Measurements from ENCODE around the gene CDX2.

The CDX2 gene

DNA sequence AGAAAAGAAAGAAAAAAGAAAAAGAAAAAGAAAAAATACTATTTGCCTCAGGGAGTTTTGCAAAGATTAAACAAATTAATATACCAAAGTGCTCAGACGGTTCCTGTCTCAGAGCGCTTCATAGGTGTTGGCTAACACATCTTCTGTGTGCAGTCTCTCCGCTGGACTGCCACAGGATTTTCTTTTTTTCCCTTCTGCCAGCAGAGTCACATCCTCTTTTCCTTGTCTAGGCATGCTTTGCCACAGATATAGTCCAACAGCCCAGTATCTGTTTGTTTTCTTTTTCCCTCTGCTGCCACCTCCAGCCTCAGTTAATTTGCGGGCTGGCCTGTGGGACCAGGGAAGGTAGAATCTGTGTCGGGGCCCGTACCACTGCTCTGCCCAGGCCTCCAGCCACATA lies 22.8 kb upstream of the CDX2 start:
- no peak for DNase-seq (ENCODE audit: low read depth in 1 of 2, low spot score in 1 of 2)
- Histone ChIP-seq H3K27ac (replicated peaks) (no peak overlapping the region), H3K4me3 (replicated peaks; ENCODE audit: insufficient read depth, low read length) (no peak overlapping the region), H3K27me3 (ENCODE audit: insufficient read depth, poor library complexity, severe bottlenecking) (no peaks in the 10 kb centered on the region)
- TF ChIP-seq SPI1 (IDR thresholded peaks at IDR 0.05; ENCODE audit: borderline replicate concordance, low read depth) = no peak
- no peak for TF ChIP-seq POLR2AphosphoS5 (IDR thresholded peaks at IDR 0.05; ENCODE audit: low read depth)
- TF ChIP-seq REST (IDR thresholded peaks at IDR 0.05; ENCODE audit: insufficient replicate concordance, low read depth) = no peak
- no peak for TF ChIP-seq CTCF (IDR thresholded peaks at IDR 0.05; ENCODE audit: insufficient read depth, low read length)
- no peak for TF ChIP-seq GABPA (IDR thresholded peaks at IDR 0.05; ENCODE audit: low read depth)

- no peak for DNase-seq (ENCODE audit: low read depth in 1 of 2, low spot score in 1 of 2)
- H3K27me3 ChIP-seq (ENCODE audit: insufficient read depth, poor library complexity, severe bottlenecking) = no peaks in the 10 kb centered on the region
- TF ChIP-seq GABPA (IDR thresholded peaks at IDR 0.05; ENCODE audit: low read depth) (no peak), CTCF (IDR thresholded peaks at IDR 0.05; ENCODE audit: insufficient read depth, low read length) (no peak), REST (IDR thresholded peaks at IDR 0.05; ENCODE audit: insufficient replicate concordance, low read depth) (no peak), SPI1 (IDR thresholded peaks at IDR 0.05; ENCODE audit: borderline replicate concordance, low read depth) (no peak), POLR2AphosphoS5 (IDR thresholded peaks at IDR 0.05; ENCODE audit: low read depth) (no peak)
- no peak within 1 kb of the TSS for H3K4me3 ChIP-seq (replicated peaks; ENCODE audit: insufficient read depth, low read length)
- H3K27ac ChIP-seq (replicated peaks) = no peak within 1 kb of the TSS
These were observed 19.4 kb upstream of the CDX2 start, which contains the start of gene URAD for GRCh38 chr13:27988520-27988919. Gene URAD, minus strand, starts transcription at chr13:27988693. Its CDS starts 56 bp downstream, at chr13:27988637.

DNA sequence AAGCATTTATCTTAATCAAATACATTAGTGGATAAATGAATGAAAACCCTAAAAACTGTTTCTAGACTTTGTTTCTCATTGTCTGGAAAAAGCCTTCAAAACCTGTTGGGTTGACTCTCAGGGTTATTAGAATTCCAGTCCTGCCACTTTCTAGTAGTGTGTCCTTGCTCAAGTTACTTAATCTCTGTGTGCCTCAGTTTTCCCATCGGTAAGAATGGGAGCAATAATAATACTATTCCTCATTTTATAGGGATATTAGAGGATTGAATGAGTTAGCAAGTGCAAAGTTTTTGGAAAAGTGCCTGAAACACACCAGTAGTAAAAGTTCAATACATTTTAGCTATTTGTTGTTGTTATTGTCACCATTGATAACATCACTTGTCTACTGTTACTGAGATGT lies 16.5 kb upstream of the CDX2 start:
- no peak for DNase-seq (ENCODE audit: low read depth in 1 of 2, low spot score in 1 of 2)
- no peak for TF ChIP-seq CTCF (IDR thresholded peaks at IDR 0.05; ENCODE audit: insufficient read depth, low read length)
- peaks cover 7% of the 10 kb centered on the region for H3K27me3 ChIP-seq (ENCODE audit: insufficient read depth, poor library complexity, severe bottlenecking)

GRCh38 chr13:27982361-27982760 lies 13.2 kb upstream of the CDX2 start:
- no peak for TF ChIP-seq GABPA (IDR thresholded peaks at IDR 0.05; ENCODE audit: low read depth)
- no peak for TF ChIP-seq POLR2AphosphoS5 (IDR thresholded peaks at IDR 0.05; ENCODE audit: low read depth)
- TF ChIP-seq REST (IDR thresholded peaks at IDR 0.05; ENCODE audit: insufficient replicate concordance, low read depth) = no peak
- no peak for TF ChIP-seq CTCF (IDR thresholded peaks at IDR 0.05; ENCODE audit: insufficient read depth, low read length)
- TF ChIP-seq SPI1 (IDR thresholded peaks at IDR 0.05; ENCODE audit: borderline replicate concordance, low read depth) = no peak
- no peak for DNase-seq (ENCODE audit: low read depth in 1 of 2, low spot score in 1 of 2)
- no peak overlapping the region for H3K4me3 ChIP-seq (replicated peaks; ENCODE audit: insufficient read depth, low read length)
- no peak overlapping the region for H3K27ac ChIP-seq (replicated peaks)
- peaks cover 35% of the 10 kb centered on the region for H3K27me3 ChIP-seq (ENCODE audit: insufficient read depth, poor library complexity, severe bottlenecking)

More for the DNA sequence above, 16.5 kb upstream of the CDX2 start:
- Histone ChIP-seq H3K27ac (replicated peaks) (no peak overlapping the region), H3K4me3 (replicated peaks; ENCODE audit: insufficient read depth, low read length) (no peak overlapping the region)
